HFFc6 (cell line): Measurements from ENCODE around the gene RALGPS1. TPM values are rescaled to one million over a fixed set of nuclear protein-coding genes. Genes with fewer than 3 reads are reported as not detected.

ENCODE experiments used
- DNase-seq: peaks from one replicate; pipeline ENCODE4 v3.0.0-alpha.2; 2018
- H3K27ac Mint-ChIP-seq: 2 replicates; pipeline ENCODE4 v1.8.0; 2020; ENCODE audit warnings: mild to moderate bottlenecking, mixed read lengths
- H3K27me3 Mint-ChIP-seq: 2 replicates; pipeline ENCODE4 v1.8.0; 2021; ENCODE audit warnings: mild to moderate bottlenecking, moderate library complexity, mixed read lengths; ENCODE audit not compliant: insufficient read depth
- H3K36me3 Mint-ChIP-seq: 2 replicates; pipeline ENCODE4 v1.8.0; 2021; ENCODE audit warnings: low read depth, mixed read lengths
- H3K4me1 Mint-ChIP-seq: 2 replicates; pipeline ENCODE4 v1.8.0; 2020; ENCODE audit warnings: low read depth, mixed read lengths
- H3K4me3 Mint-ChIP-seq: 2 replicates; pipeline ENCODE4 v1.8.0; 2020; ENCODE audit warnings: mild to moderate bottlenecking, moderate library complexity, mixed read lengths
- H3K9me3 Mint-ChIP-seq: 2 replicates; pipeline ENCODE4 v1.8.0; 2020; ENCODE audit warnings: mild to moderate bottlenecking, mixed read lengths
- CTCF ChIP-seq: fragments of 200-600 bp; sonication (generic); IDR thresholded peaks from 2 replicates; pipeline ENCODE4 v1.5.0; 2021; ENCODE audit warnings: antibody characterized with exemption, mild to moderate bottlenecking
- total RNA-seq, 6 experiments: library from RNA; stranded (reverse); fragmentation: NEBNext Ultra II Directional; extraction: Animal tissue kit (Norgen Biotek cat#: 25700); gene quantifications; 2 replicates in 1 of 6; 3 replicates in 5 of 6; pipeline ENCODE4 v1.2.3, GENCODE V29; 2021

Gene RALGPS1
- total RNA-seq, 6 experiments from 2014 or later: 0.68 to 1.6 (median 1.1) TPM

DNA sequence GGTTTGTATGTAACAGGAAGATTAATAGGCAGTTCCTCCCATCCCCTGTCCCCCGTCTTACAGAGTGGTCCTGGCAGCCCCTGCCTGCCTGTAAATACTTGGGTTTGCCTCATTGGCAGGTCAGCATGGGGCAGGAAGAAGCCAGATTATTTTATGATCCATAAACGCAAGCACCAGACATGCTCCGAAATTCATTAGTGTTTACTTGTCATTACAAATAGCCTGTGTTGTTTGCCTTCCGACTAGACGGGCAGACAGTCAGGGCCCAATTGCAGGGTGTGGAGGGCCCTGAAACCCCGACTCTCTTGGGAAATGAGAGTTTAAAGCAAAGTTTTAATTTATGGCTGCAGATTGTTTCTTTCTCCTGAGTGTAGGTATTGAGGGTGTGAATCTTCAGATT lies 97.2 kb downstream of the RALGPS1 start:
- DNase-seq: no peak
- Mint-ChIP-seq H3K9me3 (no peaks in the 10 kb centered on the region), H3K4me3 (no peak overlapping the region), H3K27ac (no peak overlapping the region), H3K27me3 (peaks cover 35% of the 10 kb centered on the region), H3K4me1 (0 out of 2 replicates have a peak, but pooled peaks cover 6% of the 10 kb centered on the region), H3K36me3 (no peaks in the 10 kb centered on the region)
- TF ChIP-seq CTCF: no peak

- peaks cover 35% of the 10 kb centered on the region for H3K27me3 Mint-ChIP-seq
- H3K4me1 Mint-ChIP-seq: 0 out of 2 replicates have a peak, but pooled peaks cover 6% of the 10 kb centered on the region
- DNase-seq: no peak
- TF ChIP-seq CTCF: no peak
- H3K9me3 Mint-ChIP-seq: no peaks in the 10 kb centered on the region
- no peak overlapping the region for H3K4me3 Mint-ChIP-seq
- no peak overlapping the region for H3K27ac Mint-ChIP-seq
- no peaks in the 10 kb centered on the region for H3K36me3 Mint-ChIP-seq
Measured at GRCh38 chr9:127012250-127012649, 97.7 kb downstream of the RALGPS1 start.

DNA sequence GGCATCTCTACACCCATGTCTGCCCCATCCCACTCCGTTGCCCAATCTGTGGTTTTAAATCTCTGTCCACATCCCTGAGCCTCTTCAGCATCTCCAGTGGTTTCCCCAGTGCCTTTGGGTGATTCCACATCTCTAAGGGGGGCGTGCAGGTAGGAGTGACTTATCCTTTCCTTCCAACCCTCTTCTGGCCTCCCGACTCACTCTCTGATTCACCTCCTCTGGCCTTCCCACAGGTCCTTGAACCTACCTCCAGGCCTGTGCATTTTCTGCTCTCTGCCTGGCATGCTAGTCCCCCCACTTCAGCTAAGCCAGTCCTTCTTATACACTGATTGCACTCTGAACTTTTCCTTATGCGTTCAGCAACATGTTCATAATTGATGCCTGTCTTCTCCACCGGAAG lies 99.0 kb downstream of the RALGPS1 start:
- no peaks in the 10 kb centered on the region for H3K36me3 Mint-ChIP-seq
- no peak for TF ChIP-seq CTCF
- H3K4me3 Mint-ChIP-seq: no peak overlapping the region
- H3K27me3 Mint-ChIP-seq: peaks cover 24% of the 10 kb centered on the region
- DNase-seq: no peak
- H3K27ac Mint-ChIP-seq: no peak overlapping the region
- no peaks in the 10 kb centered on the region for H3K9me3 Mint-ChIP-seq
- 0 out of 2 replicates have a peak, but pooled peaks cover 6% of the 10 kb centered on the region for H3K4me1 Mint-ChIP-seq

DNA sequence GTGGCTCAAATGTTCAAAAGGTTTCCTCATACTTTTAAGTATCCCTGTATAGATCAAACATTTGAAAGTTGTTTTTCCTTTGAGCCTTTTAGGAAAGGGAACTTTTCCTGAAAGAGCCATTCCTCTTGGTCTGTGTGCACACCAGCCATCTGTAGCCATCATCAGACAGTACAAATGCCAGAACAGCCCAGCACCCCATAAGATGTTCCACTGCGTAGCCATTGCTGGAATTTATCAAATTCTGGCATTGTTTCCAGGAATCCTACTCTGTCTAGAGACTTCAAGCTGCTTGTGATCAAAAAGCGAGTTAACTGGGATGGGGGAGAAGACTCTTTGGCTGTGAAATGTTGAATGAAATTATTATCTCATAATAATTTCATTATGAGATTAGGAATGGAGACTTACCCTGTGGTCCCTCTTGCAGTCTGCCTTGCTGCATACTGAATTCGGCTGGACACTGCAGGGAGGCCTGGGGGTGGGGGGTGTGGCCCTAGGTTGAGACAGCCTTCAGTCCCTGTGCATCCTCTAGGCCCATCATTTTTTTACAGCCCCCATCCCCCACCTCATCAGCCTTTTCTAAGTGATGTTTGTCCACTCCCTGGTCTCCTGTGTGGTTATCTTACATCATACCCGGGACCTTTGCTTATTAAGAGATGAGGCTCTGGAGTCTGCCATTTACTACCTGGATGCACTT lies 99.8 kb downstream of the RALGPS1 start:
- Mint-ChIP-seq H3K4me1 (0 out of 2 replicates have a peak, but pooled peaks cover 6% of the 10 kb centered on the region), H3K27me3 (peaks cover 24% of the 10 kb centered on the region), H3K36me3 (no peaks in the 10 kb centered on the region), H3K9me3 (no peaks in the 10 kb centered on the region), H3K27ac (no peak overlapping the region), H3K4me3 (no peak overlapping the region)
- TF ChIP-seq CTCF: no peak
- no peak for DNase-seq

- no peaks in the 10 kb centered on the region for H3K36me3 Mint-ChIP-seq
- H3K27me3 Mint-ChIP-seq: peaks cover 24% of the 10 kb centered on the region
- no peak for TF ChIP-seq CTCF
- H3K9me3 Mint-ChIP-seq: no peaks in the 10 kb centered on the region
- no peak overlapping the region for H3K27ac Mint-ChIP-seq
- no peak for DNase-seq
- H3K4me3 Mint-ChIP-seq: no peak overlapping the region
- H3K4me1 Mint-ChIP-seq: 0 out of 2 replicates have a peak, but pooled peaks cover 6% of the 10 kb centered on the region
Measured at GRCh38 chr9:127014910-127015540, 100.4 kb downstream of the RALGPS1 start.
